H9 (cell line): ENCODE measurements around the gene MYO1D. TPM values are rescaled to one million over a fixed set of nuclear protein-coding genes. Genes with fewer than 3 reads are reported as not detected.
A peak's percentile ranks its signal among the peaks of the same experiment; 100 is the strongest.

Source experiments
- DNase-seq: peaks from one replicate; pipeline ENCODE4 v3.0.0-alpha.2; 2017
- H2AFZ ChIP-seq: one replicate; pipeline ENCODE4 v1.6.1; 2013; ENCODE audit warnings: mild to moderate bottlenecking, low read length, control low read depth, moderate library complexity
- H2AK5ac ChIP-seq: 2 replicates; pipeline ENCODE4 v1.6.1; 2013; ENCODE audit warnings: low read length, control low read depth, mixed read lengths; ENCODE audit not compliant: insufficient read length
- H2BK120ac ChIP-seq: one replicate; pipeline ENCODE4 v1.6.1; 2013; ENCODE audit warnings: low read depth, mild to moderate bottlenecking, low read length, control low read depth, inconsistent platforms; ENCODE audit not compliant: poor library complexity, severe bottlenecking
- H2BK12ac ChIP-seq: 2 replicates; pipeline ENCODE4 v1.6.1; 2013; ENCODE audit warnings: low read length, control low read depth, mixed read lengths, low read depth; ENCODE audit not compliant: insufficient read length
- H2BK15ac ChIP-seq: 2 replicates; pipeline ENCODE4 v1.6.1; 2013; ENCODE audit warnings: low read depth, low read length, control low read depth
- H2BK20ac ChIP-seq: one replicate; pipeline ENCODE4 v1.6.1; 2013; ENCODE audit warnings: low read depth, mild to moderate bottlenecking, low read length, control low read depth, inconsistent platforms; ENCODE audit not compliant: poor library complexity, severe bottlenecking
- H2BK5ac ChIP-seq: 2 replicates; pipeline ENCODE4 v1.6.1; 2013; ENCODE audit warnings: low read length, control low read depth, mixed read lengths; ENCODE audit not compliant: insufficient read length
- H3K14ac ChIP-seq: 2 replicates; pipeline ENCODE4 v1.6.1; 2013; ENCODE audit warnings: low read length, control low read depth; ENCODE audit not compliant: insufficient read depth
- H3K18ac ChIP-seq: 2 replicates; pipeline ENCODE4 v1.6.1; 2013; ENCODE audit warnings: low read depth, mild to moderate bottlenecking, mixed read lengths, low read length, control low read depth; ENCODE audit not compliant: insufficient read length
- H3K23ac ChIP-seq: 2 replicates; pipeline ENCODE4 v1.6.1; 2013; ENCODE audit warnings: low read length, control low read depth, mixed read lengths, low read depth; ENCODE audit not compliant: insufficient read length
- H3K23me2 ChIP-seq: 2 replicates; pipeline ENCODE4 v1.6.1; 2013; ENCODE audit warnings: low read depth, mild to moderate bottlenecking, mixed read lengths, low read length, control low read depth; ENCODE audit not compliant: insufficient read length, poor library complexity, severe bottlenecking
- H3K27ac ChIP-seq: 2 replicates; pipeline ENCODE4 v1.5.1; 2013; ENCODE audit warnings: low read length, control low read depth, mixed read lengths, low read depth; ENCODE audit not compliant: insufficient read length
- H3K27me3 ChIP-seq: 2 replicates; pipeline ENCODE4 v1.6.1; 2013; ENCODE audit warnings: low read length, control low read depth, inconsistent platforms; ENCODE audit not compliant: insufficient read depth
- H3K4ac ChIP-seq: 2 replicates; pipeline ENCODE4 v1.6.1; 2013; ENCODE audit warnings: low read depth, mild to moderate bottlenecking, control low read depth, inconsistent platforms, low read length, moderate library complexity
- H3K4me1 ChIP-seq: 2 replicates; pipeline ENCODE4 v1.6.1; 2013; ENCODE audit warnings: low read length, control low read depth, inconsistent platforms; ENCODE audit not compliant: insufficient read depth
- H3K4me2 ChIP-seq: 2 replicates; pipeline ENCODE4 v1.6.1; 2013; ENCODE audit warnings: low read length, control low read depth, mixed read lengths; ENCODE audit not compliant: insufficient read length, insufficient read depth
- H3K56ac ChIP-seq: 2 replicates; pipeline ENCODE4 v1.6.1; 2013; ENCODE audit warnings: low read depth, mild to moderate bottlenecking, mixed read lengths, low read length, control low read depth; ENCODE audit not compliant: insufficient read length
- H3K79me1 ChIP-seq: 2 replicates; pipeline ENCODE4 v1.6.1; 2013; ENCODE audit warnings: low read depth, mild to moderate bottlenecking, moderate library complexity, low read length, control low read depth, inconsistent platforms; ENCODE audit not compliant: insufficient read depth, poor library complexity, severe bottlenecking
- H3K79me2 ChIP-seq: 2 replicates; pipeline ENCODE4 v1.6.1; 2013; ENCODE audit warnings: low read length, control low read depth, inconsistent platforms; ENCODE audit not compliant: insufficient read depth
- H3K9ac ChIP-seq: 2 replicates; pipeline ENCODE4 v1.6.1; 2013; ENCODE audit warnings: low read length, control low read depth, mixed read lengths; ENCODE audit not compliant: insufficient read length; ENCODE audit errors: extremely low read depth
- H3K9me3 ChIP-seq: one replicate; pipeline ENCODE4 v1.6.1; 2013; ENCODE audit warnings: low read depth, low read length, inconsistent platforms; ENCODE audit not compliant: control insufficient read depth
- H3T11ph ChIP-seq: one replicate; pipeline ENCODE4 v1.6.1; 2013; ENCODE audit warnings: mild to moderate bottlenecking, low read length, control low read depth, inconsistent platforms
- H4K20me1 ChIP-seq: one replicate; pipeline ENCODE4 v1.6.1; 2013; ENCODE audit not compliant: control insufficient read depth, insufficient read length, insufficient read depth
- H4K5ac ChIP-seq: 2 replicates; pipeline ENCODE4 v1.6.1; 2013; ENCODE audit warnings: low read depth, mild to moderate bottlenecking, mixed read lengths, low read length, control low read depth; ENCODE audit not compliant: insufficient read length
- H4K8ac ChIP-seq: replicated peaks from 2 replicates; pipeline ENCODE4 v1.6.1; 2013; ENCODE audit warnings: low read length, control low read depth, mixed read lengths, low read depth; ENCODE audit not compliant: insufficient read length
- H4K91ac ChIP-seq: 2 replicates; pipeline ENCODE4 v1.6.1; 2013; ENCODE audit warnings: low read depth, mild to moderate bottlenecking, moderate library complexity, mixed read lengths, low read length, control low read depth; ENCODE audit not compliant: insufficient read length
- H3K27ac Mint-ChIP-seq, 3 experiments: 2 replicates in 2 of 3; 3 replicates in 1 of 3; pipeline ENCODE4 v1.8.0; 2020 to 2021; ENCODE audit warnings: mixed read lengths in 3 of 3, mild to moderate bottlenecking in 1 of 3, moderate library complexity in 1 of 3
- H3K27me3 Mint-ChIP-seq: 2 replicates; pipeline ENCODE4 v1.8.0; 2021; ENCODE audit warnings: low read depth, mild to moderate bottlenecking, moderate library complexity, mixed read lengths
- H3K36me3 Mint-ChIP-seq, 3 experiments: 2 replicates in 2 of 3; 3 replicates in 1 of 3; pipeline ENCODE4 v1.8.0; 2020 to 2021; ENCODE audit warnings: low read depth in 3 of 3, mixed read lengths in 3 of 3; ENCODE audit not compliant: insufficient read depth in 1 of 3
- H3K4me1 Mint-ChIP-seq, 2 experiments: 2 replicates each; pipeline ENCODE4 v1.8.0; 2020; ENCODE audit warnings: mixed read lengths in 2 of 2
- H3K4me3 Mint-ChIP-seq, 2 experiments: 2 replicates in 1 of 2; 3 replicates in 1 of 2; pipeline ENCODE4 v1.8.0; 2020 to 2021; ENCODE audit warnings: mild to moderate bottlenecking in 2 of 2, mixed read lengths in 2 of 2, moderate library complexity in 1 of 2
- H3K9me3 Mint-ChIP-seq, 2 experiments: 2 replicates in 1 of 2; 3 replicates in 1 of 2; pipeline ENCODE4 v1.8.0; 2020; ENCODE audit warnings: mild to moderate bottlenecking in 2 of 2, mixed read lengths in 2 of 2, moderate library complexity in 1 of 2
- WGBS: extraction: QIAGEN DNeasy Blood & Tissue Kit; methylation state at CpG from one replicate; pipeline ENCODE4 v1.1.7; 2013; ENCODE audit warnings: missing lambda C conversion rate, low lambda C conversion rate, mixed read lengths; ENCODE audit not compliant: insufficient read length; ENCODE audit errors: extremely low coverage; 5-methylcytosine and 5-hydroxymethylcytosine counted together
- total RNA-seq: library from RNA; stranded (reverse); gene quantifications from 2 replicates; pipeline ENCODE4 v1.2.1, GENCODE V29; 2021
- TF ChIP-seq, protein P1 (sequence below): fragments of 200-600 bp; sonication (generic); conservative IDR thresholded peaks from 3 replicates; pipeline ENCODE4 v1.8.0; 2021; ENCODE audit warnings: antibody characterized with exemption, mild to moderate bottlenecking

The MYO1D gene
- total RNA-seq, 1 experiment from 2014 or later, result 19.0 TPM

DNA sequence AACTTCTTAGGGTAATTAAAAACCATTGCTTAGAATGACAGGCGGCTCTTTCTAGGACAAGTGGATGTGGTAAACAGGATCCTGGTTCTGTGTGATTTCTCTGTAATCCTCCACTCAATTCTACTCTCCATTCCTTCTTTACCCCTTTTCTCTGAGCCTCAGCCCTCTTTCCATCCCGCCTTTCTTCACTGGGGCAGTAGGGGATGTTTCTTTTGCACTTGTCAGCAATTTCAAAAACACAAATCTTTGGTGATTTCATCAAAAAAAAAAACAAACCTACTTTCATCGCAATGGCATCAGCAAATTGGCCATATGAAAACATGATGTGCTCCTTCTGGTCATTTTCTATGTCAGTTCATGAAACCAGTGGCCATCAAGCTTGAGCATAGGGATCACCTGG, 285.5 kb downstream of the MYO1D start:
- Histone ChIP-seq H3K79me1 (no peaks in the 10 kb centered on the region), H2BK5ac (no peak overlapping the region), H4K91ac (no peak overlapping the region), H3K27me3 (no peaks in the 10 kb centered on the region), H2BK20ac (no peak overlapping the region), H3K18ac (no peak overlapping the region), H3K23ac (no peak overlapping the region), H3K4me1 (no peaks in the 10 kb centered on the region), H3K23me2 (no peaks in the 10 kb centered on the region), H3K9ac (no peak overlapping the region), H4K20me1 (no peaks in the 10 kb centered on the region), H2AFZ (no peak overlapping the region), H2AK5ac (no peak overlapping the region), H3K4me2 (no peak overlapping the region), H3K4ac (no peak overlapping the region), H2BK15ac (no peak overlapping the region), H2BK120ac (no peak overlapping the region), H3K56ac (no peak overlapping the region), H3K9me3 (no peaks in the 10 kb centered on the region), H3K27ac (no peak overlapping the region), H2BK12ac (no peak overlapping the region), H4K8ac (no peak overlapping the region), H3K14ac (no peak overlapping the region), H4K5ac (no peak overlapping the region), H3T11ph (no peak overlapping the region), H3K79me2 (no peaks in the 10 kb centered on the region)
- no CpG with 5 or more reads among the region's 3 CpGs for WGBS
- Mint-ChIP-seq H3K27me3 (peaks cover 2% of the 10 kb centered on the region; the same call in 1 of the 2 replicates), H3K4me3 (no peak overlapping the region), H3K9me3 (no peaks in the 10 kb centered on the region), H3K27ac (peak overlapping the region; percentile 21 to 78 (median 26); a peak in 2 of 7 replicates), H3K36me3 (no peaks in the 10 kb centered on the region), H3K4me1 (peaks cover 7 to 11% of the 10 kb centered on the region in 2 experiments; a peak in 2 of 4 replicates)
- TF ChIP-seq, protein P1, sequence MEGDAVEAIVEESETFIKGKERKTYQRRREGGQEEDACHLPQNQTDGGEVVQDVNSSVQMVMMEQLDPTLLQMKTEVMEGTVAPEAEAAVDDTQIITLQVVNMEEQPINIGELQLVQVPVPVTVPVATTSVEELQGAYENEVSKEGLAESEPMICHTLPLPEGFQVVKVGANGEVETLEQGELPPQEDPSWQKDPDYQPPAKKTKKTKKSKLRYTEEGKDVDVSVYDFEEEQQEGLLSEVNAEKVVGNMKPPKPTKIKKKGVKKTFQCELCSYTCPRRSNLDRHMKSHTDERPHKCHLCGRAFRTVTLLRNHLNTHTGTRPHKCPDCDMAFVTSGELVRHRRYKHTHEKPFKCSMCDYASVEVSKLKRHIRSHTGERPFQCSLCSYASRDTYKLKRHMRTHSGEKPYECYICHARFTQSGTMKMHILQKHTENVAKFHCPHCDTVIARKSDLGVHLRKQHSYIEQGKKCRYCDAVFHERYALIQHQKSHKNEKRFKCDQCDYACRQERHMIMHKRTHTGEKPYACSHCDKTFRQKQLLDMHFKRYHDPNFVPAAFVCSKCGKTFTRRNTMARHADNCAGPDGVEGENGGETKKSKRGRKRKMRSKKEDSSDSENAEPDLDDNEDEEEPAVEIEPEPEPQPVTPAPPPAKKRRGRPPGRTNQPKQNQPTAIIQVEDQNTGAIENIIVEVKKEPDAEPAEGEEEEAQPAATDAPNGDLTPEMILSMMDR, result no peak
- no peak for DNase-seq
